ENCODE data around the gene GM2A. TPM values are rescaled to one million over a fixed set of nuclear protein-coding genes. Genes with fewer than 3 reads are reported as not detected.

Gene GM2A
- total and polyA plus RNA-seq, 3 experiments from 2014 or later: 4.7 to 14.9 (median 12.7) TPM

DNA sequence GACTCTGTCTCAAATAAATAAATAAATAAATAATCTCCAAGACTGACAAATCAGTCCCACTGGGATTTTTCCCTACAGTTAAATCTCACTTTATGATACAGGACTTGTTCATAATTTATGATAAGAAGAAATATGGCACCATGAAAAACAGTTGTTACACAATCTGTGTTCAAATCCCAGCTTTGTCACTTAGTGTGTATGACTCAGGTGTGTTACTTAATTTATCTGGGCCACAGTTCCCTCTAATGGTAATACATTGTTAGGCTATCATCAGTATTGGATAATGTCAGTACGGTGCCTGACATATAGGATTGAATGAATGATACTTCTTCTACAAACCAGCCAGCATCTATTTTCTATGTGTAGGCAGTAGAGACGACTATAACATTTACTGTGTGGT lies 27.5 kb downstream of the GM2A start:
- H3K4me1 ChIP-seq (ENCODE audit: insufficient read depth, low read length): no peaks in the 10 kb centered on the region
- no peak overlapping the region for H3K27ac ChIP-seq (ENCODE audit: low read depth, low read length)
- no peak for DNase-seq
- CTCF ChIA-PET: no interaction called here
- H3K27me3 ChIP-seq (ENCODE audit: insufficient read depth, low read length, poor library complexity, severe bottlenecking): no peaks in the 10 kb centered on the region
- H3K27me3 Mint-ChIP-seq: peaks cover 8 to 10% of the 10 kb centered on the region in 2 donors
- H3K4me1 Mint-ChIP-seq: no peaks in the 10 kb centered on the region
- no peaks in the 10 kb centered on the region for H3K36me3 Mint-ChIP-seq
- H3K4me3 Mint-ChIP-seq: no peak overlapping the region
- no peak overlapping the region for H3K4me3 ChIP-seq (ENCODE audit: low read length)
- no peaks in the 10 kb centered on the region for H3K9me3 Mint-ChIP-seq
- no peaks in the 10 kb centered on the region for H3K36me3 ChIP-seq (ENCODE audit: insufficient read depth, low read length)
- H3K9me3 ChIP-seq (ENCODE audit: low read length): no peaks in the 10 kb centered on the region
- no peak overlapping the region for H3K27ac Mint-ChIP-seq
- POLR2A ChIA-PET: no interaction called here

- no peak overlapping the region for H3K4me3 Mint-ChIP-seq
- H3K9me3 ChIP-seq (ENCODE audit: low read length): no peaks in the 10 kb centered on the region
- H3K36me3 Mint-ChIP-seq: no peaks in the 10 kb centered on the region
- H3K27ac ChIP-seq (ENCODE audit: low read depth, low read length): no peak overlapping the region
- ChIA-PET CTCF (no interaction called here), POLR2A (no interaction called here)
- no peaks in the 10 kb centered on the region for H3K36me3 ChIP-seq (ENCODE audit: insufficient read depth, low read length)
- H3K4me3 ChIP-seq (ENCODE audit: low read length): no peak overlapping the region
- H3K4me1 ChIP-seq (ENCODE audit: insufficient read depth, low read length): no peaks in the 10 kb centered on the region
- H3K27ac Mint-ChIP-seq: peak overlapping the region in 1 of 8 donors; percentile 45
- H3K27me3 Mint-ChIP-seq: peaks cover 8 to 10% of the 10 kb centered on the region in 2 donors
- DNase-seq: no peak
- no peaks in the 10 kb centered on the region for H3K27me3 ChIP-seq (ENCODE audit: insufficient read depth, low read length, poor library complexity, severe bottlenecking)
- no peaks in the 10 kb centered on the region for H3K4me1 Mint-ChIP-seq
- H3K9me3 Mint-ChIP-seq: no peaks in the 10 kb centered on the region
These were observed 28.1 kb downstream of the GM2A start for GRCh38 chr5:151281001-151281639.

- Histone ChIP-seq H3K27me3 (ENCODE audit: insufficient read depth, low read length, poor library complexity, severe bottlenecking) (no peaks in the 10 kb centered on the region), H3K36me3 (ENCODE audit: insufficient read depth, low read length) (no peaks in the 10 kb centered on the region), H3K9me3 (ENCODE audit: low read length) (no peaks in the 10 kb centered on the region), H3K4me3 (ENCODE audit: low read length) (no peak overlapping the region), H3K27ac (ENCODE audit: low read depth, low read length) (no peak overlapping the region), H3K4me1 (ENCODE audit: insufficient read depth, low read length) (no peaks in the 10 kb centered on the region)
- no peak for DNase-seq
- Mint-ChIP-seq H3K36me3 (no peaks in the 10 kb centered on the region), H3K27me3 (peaks cover 8 to 10% of the 10 kb centered on the region in 2 donors), H3K9me3 (no peaks in the 10 kb centered on the region), H3K4me3 (no peak overlapping the region), H3K27ac (no peak overlapping the region), H3K4me1 (no peaks in the 10 kb centered on the region)
- ChIA-PET POLR2A (no interaction called here), CTCF (no interaction called here)
These were observed 30.3 kb downstream of the GM2A start for GRCh38 chr5:151283120-151283825.

DNA sequence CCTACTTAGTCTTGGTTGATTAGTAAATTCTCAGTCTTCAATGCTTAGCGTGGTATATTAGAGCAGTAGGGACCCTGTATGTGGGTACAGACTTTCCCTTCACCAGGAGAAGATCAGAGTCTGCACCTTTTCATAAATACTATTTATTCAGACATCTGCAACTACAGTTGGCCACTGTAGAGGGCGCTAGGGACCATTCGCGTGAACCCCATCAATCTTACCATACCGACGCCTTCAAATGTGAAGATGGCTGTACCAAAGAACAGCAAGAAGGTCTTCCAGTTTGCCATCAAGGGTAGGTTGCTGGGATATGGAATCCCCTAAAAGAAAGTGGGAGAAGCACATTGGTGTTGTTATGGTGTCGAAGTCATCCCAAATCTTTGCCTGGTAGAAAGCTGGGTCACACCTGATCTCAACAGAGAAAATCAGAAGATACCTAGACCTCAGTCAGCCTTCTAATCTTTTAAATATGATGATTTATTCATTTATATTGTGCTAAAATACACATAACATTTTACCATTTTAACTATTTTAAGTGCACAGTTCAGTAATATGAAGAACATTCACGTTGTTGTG lies 31.5 kb downstream of the GM2A start:
- no peak overlapping the region for H3K27ac Mint-ChIP-seq
- no peaks in the 10 kb centered on the region for H3K36me3 Mint-ChIP-seq
- Histone ChIP-seq H3K4me3 (ENCODE audit: low read length) (no peak overlapping the region), H3K9me3 (ENCODE audit: low read length) (no peaks in the 10 kb centered on the region), H3K27ac (ENCODE audit: low read depth, low read length) (no peak overlapping the region), H3K27me3 (ENCODE audit: insufficient read depth, low read length, poor library complexity, severe bottlenecking) (no peaks in the 10 kb centered on the region), H3K4me1 (ENCODE audit: insufficient read depth, low read length) (no peaks in the 10 kb centered on the region), H3K36me3 (ENCODE audit: insufficient read depth, low read length) (no peaks in the 10 kb centered on the region)
- no peaks in the 10 kb centered on the region for H3K4me1 Mint-ChIP-seq
- no peak for DNase-seq
- no peaks in the 10 kb centered on the region for H3K9me3 Mint-ChIP-seq
- peaks cover 8 to 10% of the 10 kb centered on the region in 2 donors for H3K27me3 Mint-ChIP-seq
- H3K4me3 Mint-ChIP-seq: no peak overlapping the region
- ChIA-PET POLR2A (no interaction called here), CTCF (no interaction called here)

GRCh38 chr5:151285683-151286082 lies 32.7 kb downstream of the GM2A start:
- no peak for DNase-seq
- H3K4me3 Mint-ChIP-seq: no peak overlapping the region
- Histone ChIP-seq H3K27ac (ENCODE audit: low read depth, low read length) (no peak overlapping the region), H3K27me3 (ENCODE audit: insufficient read depth, low read length, poor library complexity, severe bottlenecking) (no peaks in the 10 kb centered on the region), H3K4me3 (ENCODE audit: low read length) (no peak overlapping the region), H3K4me1 (ENCODE audit: insufficient read depth, low read length) (no peaks in the 10 kb centered on the region), H3K36me3 (ENCODE audit: insufficient read depth, low read length) (no peaks in the 10 kb centered on the region), H3K9me3 (ENCODE audit: low read length) (no peaks in the 10 kb centered on the region)
- peak overlapping the region in 1 of 8 donors; percentile 18 for H3K27ac Mint-ChIP-seq
- ChIA-PET CTCF (interaction anchor here (0.8 kb wide), 1 partner anchor 32 kb away, joined by 3 read pairs; no protein-coding TSS in a partner anchor), POLR2A (no interaction called here)
- no peaks in the 10 kb centered on the region for H3K36me3 Mint-ChIP-seq
- no peaks in the 10 kb centered on the region for H3K4me1 Mint-ChIP-seq
- H3K9me3 Mint-ChIP-seq: no peaks in the 10 kb centered on the region
- peaks cover 5 to 10% of the 10 kb centered on the region in 2 donors for H3K27me3 Mint-ChIP-seq

GRCh38 chr5:151286246-151286645 lies 33.3 kb downstream of the GM2A start:
- no peak for DNase-seq
- Histone ChIP-seq H3K4me3 (ENCODE audit: low read length) (no peak overlapping the region), H3K27me3 (ENCODE audit: insufficient read depth, low read length, poor library complexity, severe bottlenecking) (no peaks in the 10 kb centered on the region), H3K27ac (ENCODE audit: low read depth, low read length) (no peak overlapping the region), H3K36me3 (ENCODE audit: insufficient read depth, low read length) (no peaks in the 10 kb centered on the region), H3K4me1 (ENCODE audit: insufficient read depth, low read length) (no peaks in the 10 kb centered on the region), H3K9me3 (ENCODE audit: low read length) (no peaks in the 10 kb centered on the region)
- peaks cover 3 to 10% of the 10 kb centered on the region in 2 donors for H3K27me3 Mint-ChIP-seq
- POLR2A ChIA-PET: no interaction called here
- no peak overlapping the region for H3K27ac Mint-ChIP-seq
- H3K36me3 Mint-ChIP-seq: no peaks in the 10 kb centered on the region
- no peak overlapping the region for H3K4me3 Mint-ChIP-seq
- no peaks in the 10 kb centered on the region for H3K4me1 Mint-ChIP-seq
- H3K9me3 Mint-ChIP-seq: no peaks in the 10 kb centered on the region
- CTCF ChIA-PET: no interaction called here

DNA sequence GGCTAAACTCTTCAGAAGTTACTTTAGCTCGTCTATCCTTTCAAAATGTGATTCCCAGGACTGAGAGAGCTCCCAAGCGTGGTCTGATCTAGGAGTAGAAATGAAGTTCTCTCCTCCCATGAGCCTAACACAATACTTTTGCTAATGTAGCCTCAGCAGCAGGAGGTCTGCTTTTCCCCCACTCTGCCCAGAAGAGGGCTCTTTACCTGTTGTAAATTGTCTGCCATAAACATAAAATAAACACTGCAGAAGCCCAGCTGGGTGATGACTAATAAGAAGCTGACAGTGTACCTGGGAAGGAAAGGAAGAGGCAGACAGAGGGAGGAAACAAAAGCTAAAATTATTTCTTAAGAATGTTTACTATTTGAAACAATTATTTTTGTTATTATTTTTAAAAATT lies 35.2 kb downstream of the GM2A start:
- Histone ChIP-seq H3K4me3 (ENCODE audit: low read length) (no peak overlapping the region), H3K4me1 (ENCODE audit: insufficient read depth, low read length) (no peaks in the 10 kb centered on the region), H3K27me3 (ENCODE audit: insufficient read depth, low read length, poor library complexity, severe bottlenecking) (no peaks in the 10 kb centered on the region), H3K27ac (ENCODE audit: low read depth, low read length) (no peak overlapping the region), H3K36me3 (ENCODE audit: insufficient read depth, low read length) (no peaks in the 10 kb centered on the region), H3K9me3 (ENCODE audit: low read length) (no peaks in the 10 kb centered on the region)
- Mint-ChIP-seq H3K36me3 (no peaks in the 10 kb centered on the region), H3K27me3 (peaks cover 1 to 3% of the 10 kb centered on the region in 2 donors), H3K27ac (peak overlapping the region in 1 of 8 donors; percentile 68), H3K9me3 (no peaks in the 10 kb centered on the region), H3K4me3 (no peak overlapping the region), H3K4me1 (no peaks in the 10 kb centered on the region)
- DNase-seq: no peak
- CTCF ChIA-PET: no interaction called here
- POLR2A ChIA-PET: no interaction called here

GRCh38 chr5:151293624-151294023 lies 40.6 kb downstream of the GM2A start:
- H3K4me3 ChIP-seq (ENCODE audit: low read length): no peak overlapping the region
- H3K4me1 ChIP-seq (ENCODE audit: insufficient read depth, low read length): no peaks in the 10 kb centered on the region
- no peaks in the 10 kb centered on the region for H3K27me3 ChIP-seq (ENCODE audit: insufficient read depth, low read length, poor library complexity, severe bottlenecking)
- Mint-ChIP-seq H3K27ac (no peak overlapping the region), H3K9me3 (no peaks in the 10 kb centered on the region), H3K4me3 (no peak overlapping the region), H3K36me3 (peaks cover 0 to 3% (median 0%) of the 10 kb centered on the region in 3 donors), H3K4me1 (no peaks in the 10 kb centered on the region), H3K27me3 (peaks cover 10 to 21% of the 10 kb centered on the region in 2 donors)
- DNase-seq: no peak
- POLR2A ChIA-PET: no interaction called here
- CTCF ChIA-PET: no interaction called here
- H3K36me3 ChIP-seq (ENCODE audit: insufficient read depth, low read length): no peaks in the 10 kb centered on the region
- H3K27ac ChIP-seq (ENCODE audit: low read depth, low read length): no peak overlapping the region
- no peaks in the 10 kb centered on the region for H3K9me3 ChIP-seq (ENCODE audit: low read length)
